Body of pancreas (tissue), 4 donors: ENCODE results near the gene PGS1.

ENCODE experiments used
- POLR2A ChIP-seq, 3 donors: fragments of 450-650 bp; IDR thresholded peaks; one replicate each; pipeline ENCODE4 v1.6.1; 2016; ENCODE audit warnings: antibody characterized with exemption in 3 of 3, mild to moderate bottlenecking in 2 of 3
- TF ChIP-seq, protein P1 (sequence below), 7 experiments: fragments of 450-650 bp in 4 of 7; fragments of 200-600 bp in 3 of 7; sonication (generic) in 3 of 7; IDR thresholded peaks; one replicate each; pipeline ENCODE4 v1.5.1; 2016 to 2019; ENCODE audit warnings: antibody characterized with exemption in 7 of 7

GRCh38 chr17:78415821-78416711, 37.6 kb downstream of the PGS1 start:
- TF ChIP-seq, protein P1, sequence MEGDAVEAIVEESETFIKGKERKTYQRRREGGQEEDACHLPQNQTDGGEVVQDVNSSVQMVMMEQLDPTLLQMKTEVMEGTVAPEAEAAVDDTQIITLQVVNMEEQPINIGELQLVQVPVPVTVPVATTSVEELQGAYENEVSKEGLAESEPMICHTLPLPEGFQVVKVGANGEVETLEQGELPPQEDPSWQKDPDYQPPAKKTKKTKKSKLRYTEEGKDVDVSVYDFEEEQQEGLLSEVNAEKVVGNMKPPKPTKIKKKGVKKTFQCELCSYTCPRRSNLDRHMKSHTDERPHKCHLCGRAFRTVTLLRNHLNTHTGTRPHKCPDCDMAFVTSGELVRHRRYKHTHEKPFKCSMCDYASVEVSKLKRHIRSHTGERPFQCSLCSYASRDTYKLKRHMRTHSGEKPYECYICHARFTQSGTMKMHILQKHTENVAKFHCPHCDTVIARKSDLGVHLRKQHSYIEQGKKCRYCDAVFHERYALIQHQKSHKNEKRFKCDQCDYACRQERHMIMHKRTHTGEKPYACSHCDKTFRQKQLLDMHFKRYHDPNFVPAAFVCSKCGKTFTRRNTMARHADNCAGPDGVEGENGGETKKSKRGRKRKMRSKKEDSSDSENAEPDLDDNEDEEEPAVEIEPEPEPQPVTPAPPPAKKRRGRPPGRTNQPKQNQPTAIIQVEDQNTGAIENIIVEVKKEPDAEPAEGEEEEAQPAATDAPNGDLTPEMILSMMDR (IDR thresholded peaks at IDR 0.05) = no peak
- TF ChIP-seq POLR2A (IDR thresholded peaks at IDR 0.05) = no peak
